ENCODE measurements around the gene PPP2R5C. TPM values are rescaled to one million over a fixed set of nuclear protein-coding genes. Genes with fewer than 3 reads are reported as not detected.
"Not testable (repeated sequence)": the region's sequence is repeated elsewhere in the genome, so short reads cannot be mapped to it uniquely, and the experiment has no call there.

Gene PPP2R5C
- total RNA-seq, 1 donor from 2014 or later, result 174 TPM

GRCh38 chr14:101726295-101726953 is 35.1 kb upstream of the PPP2R5C start:
- FAIRE-seq (no peak), DNase-seq (ENCODE audit: low spot score in 2 of 2) (no peak)

- FAIRE-seq (no peak), DNase-seq (ENCODE audit: low spot score in 2 of 2) (no peak)
Observed at GRCh38 chr14:101726954-101727302, 34.6 kb upstream of the PPP2R5C start.

- DNase-seq (ENCODE audit: low spot score in 2 of 2) (no peak), FAIRE-seq (no peak)
Observed at GRCh38 chr14:101727611-101728366, 33.7 kb upstream of the PPP2R5C start.

- DNase-seq (ENCODE audit: low spot score in 2 of 2) (no peak), FAIRE-seq (no peak)
Observed at GRCh38 chr14:101728367-101728742, 33.2 kb upstream of the PPP2R5C start.

GRCh38 chr14:101729382-101729781 is 32.1 kb upstream of the PPP2R5C start:
- DNase-seq (ENCODE audit: low spot score in 2 of 2) (no peak), FAIRE-seq (no peak)

- DNase-seq (ENCODE audit: low spot score in 2 of 2); FAIRE-seq: not testable (repeated sequence)
Observed at GRCh38 chr14:101730157-101730556, 31.4 kb upstream of the PPP2R5C start.

GRCh38 chr14:101730626-101731186 is 30.8 kb upstream of the PPP2R5C start:
- no peak for FAIRE-seq

GRCh38 chr14:101731187-101732080 is 30.1 kb upstream of the PPP2R5C start:
- FAIRE-seq (no peak), DNase-seq (ENCODE audit: low spot score in 2 of 2) (no peak)

More at GRCh38 chr14:101730626-101731186, 30.8 kb upstream of the PPP2R5C start:
- DNase-seq (ENCODE audit: low spot score in 2 of 2), result no peak

GRCh38 chr14:101732118-101732517 is 29.4 kb upstream of the PPP2R5C start:
- no peak for FAIRE-seq
- DNase-seq (ENCODE audit: low spot score in 2 of 2), result no peak

- DNase-seq (ENCODE audit: low spot score in 2 of 2) (no peak), FAIRE-seq (no peak)
Observed at GRCh38 chr14:101733211-101733610, 28.3 kb upstream of the PPP2R5C start.

GRCh38 chr14:101734246-101734847 is 27.2 kb upstream of the PPP2R5C start:
- FAIRE-seq (no peak), DNase-seq (ENCODE audit: low spot score in 2 of 2) (no peak)

- DNase-seq (ENCODE audit: low spot score in 2 of 2) (no peak), FAIRE-seq (no peak)
Observed at GRCh38 chr14:101735453-101735852, 26.1 kb upstream of the PPP2R5C start.

- no peak for DNase-seq (ENCODE audit: low spot score in 2 of 2)
Observed at GRCh38 chr14:101736071-101736470, 25.4 kb upstream of the PPP2R5C start.

GRCh38 chr14:101736585-101736984 is 24.9 kb upstream of the PPP2R5C start:
- FAIRE-seq (no peak), DNase-seq (ENCODE audit: low spot score in 2 of 2) (no peak)

More at GRCh38 chr14:101736071-101736470, 25.4 kb upstream of the PPP2R5C start:
- FAIRE-seq, result no peak

GRCh38 chr14:101737414-101738339 is 23.8 kb upstream of the PPP2R5C start:
- no peak for DNase-seq (ENCODE audit: low spot score in 2 of 2)

GRCh38 chr14:101738703-101739320 is 22.7 kb upstream of the PPP2R5C start:
- FAIRE-seq, result no peak
- DNase-seq (ENCODE audit: low spot score in 2 of 2), result no peak

More at GRCh38 chr14:101737414-101738339, 23.8 kb upstream of the PPP2R5C start:
- no peak for FAIRE-seq

GRCh38 chr14:101739446-101740141 is 21.9 kb upstream of the PPP2R5C start:
- FAIRE-seq (no peak), DNase-seq (ENCODE audit: low spot score in 2 of 2) (no peak)

- FAIRE-seq (no peak), DNase-seq (ENCODE audit: low spot score in 2 of 2) (no peak)
Observed at GRCh38 chr14:101740981-101741380, 20.5 kb upstream of the PPP2R5C start.
